ACC112 (cell line): ENCODE results near the gene CLEC1A.

Source experiments
- H2AFZ ChIP-seq: fragments of 200-600 bp; sonication (generic); one replicate; pipeline ENCODE4 v1.6.0; 2017; ENCODE audit warnings: antibody characterized with exemption, low read length; ENCODE audit not compliant: unreplicated experiment
- H3K27ac ChIP-seq: fragments of 200-600 bp; sonication (generic); 2 replicates; pipeline ENCODE4 v1.5.1; 2014; ENCODE audit warnings: low read depth, mild to moderate bottlenecking, antibody characterized with exemption, low read length, moderate library complexity
- H3K27me3 ChIP-seq: fragments of 200-600 bp; sonication (generic); 2 replicates; pipeline ENCODE4 v1.6.1; 2014; ENCODE audit warnings: mild to moderate bottlenecking, antibody characterized with exemption, low read length, moderate library complexity, mixed read lengths; ENCODE audit not compliant: insufficient read depth
- H3K36me3 ChIP-seq: fragments of 200-600 bp; sonication (generic); 2 replicates; pipeline ENCODE4 v1.6.1; 2016; ENCODE audit warnings: mild to moderate bottlenecking, antibody characterized with exemption, low read length, moderate library complexity, mixed read lengths; ENCODE audit not compliant: insufficient read depth
- H3K4me1 ChIP-seq: fragments of 200-600 bp; sonication (generic); one replicate; pipeline ENCODE4 v1.6.1; 2016; ENCODE audit warnings: low read length, mixed read lengths; ENCODE audit not compliant: insufficient read depth, unreplicated experiment, control insufficient read depth
- H3K4me3 ChIP-seq: fragments of 200-600 bp; sonication (generic); 2 replicates; pipeline ENCODE4 v1.5.1; 2014; ENCODE audit warnings: mild to moderate bottlenecking, low read depth, low read length
- H3K79me2 ChIP-seq: fragments of 200-600 bp; sonication (generic); one replicate; pipeline ENCODE4 v1.6.0; 2016; ENCODE audit warnings: low read length; ENCODE audit not compliant: control insufficient read depth, unreplicated experiment, insufficient read depth

The CLEC1A gene

GRCh38 chr12:10126413-10126812, 27.6 kb upstream of the CLEC1A start:
- Histone ChIP-seq H2AFZ (no peak overlapping the region), H3K27me3 (peaks cover 12% of the 10 kb centered on the region), H3K36me3 (no peaks in the 10 kb centered on the region), H3K4me3 (no peak overlapping the region), H3K4me1 (no peaks in the 10 kb centered on the region), H3K27ac (no peak overlapping the region), H3K79me2 (no peaks in the 10 kb centered on the region)

GRCh38 chr12:10122689-10123088, 23.9 kb upstream of the CLEC1A start:
- Histone ChIP-seq H3K4me3 (no peak overlapping the region), H3K4me1 (no peaks in the 10 kb centered on the region), H3K79me2 (no peaks in the 10 kb centered on the region), H3K27ac (no peak overlapping the region), H2AFZ (no peak overlapping the region), H3K27me3 (peaks cover 4% of the 10 kb centered on the region; the same call in 1 of the 2 replicates), H3K36me3 (no peaks in the 10 kb centered on the region)

- no peaks in the 10 kb centered on the region for H3K36me3 ChIP-seq
- H3K4me3 ChIP-seq: no peak overlapping the region
- 0 out of 2 replicates have a peak, but pooled peaks cover under 1% of the 10 kb centered on the region for H3K27me3 ChIP-seq
- no peak overlapping the region for H3K27ac ChIP-seq
- H3K4me1 ChIP-seq: no peaks in the 10 kb centered on the region
- no peak overlapping the region for H2AFZ ChIP-seq
- no peaks in the 10 kb centered on the region for H3K79me2 ChIP-seq
Observed at GRCh38 chr12:10121278-10121677, 22.5 kb upstream of the CLEC1A start.

GRCh38 chr12:10119066-10119465, 20.3 kb upstream of the CLEC1A start:
- Histone ChIP-seq H3K27ac (no peak overlapping the region), H3K4me3 (no peak overlapping the region), H3K4me1 (no peaks in the 10 kb centered on the region), H3K27me3 (no peaks in the 10 kb centered on the region), H3K36me3 (no peaks in the 10 kb centered on the region), H3K79me2 (no peaks in the 10 kb centered on the region), H2AFZ (no peak overlapping the region)

GRCh38 chr12:10115890-10116289, 17.1 kb upstream of the CLEC1A start:
- no peaks in the 10 kb centered on the region for H3K36me3 ChIP-seq
- H3K4me3 ChIP-seq: no peak overlapping the region

GRCh38 chr12:10115311-10115710, 16.5 kb upstream of the CLEC1A start:
- H3K36me3 ChIP-seq: no peaks in the 10 kb centered on the region
- peaks cover 4% of the 10 kb centered on the region for H3K4me1 ChIP-seq
- H2AFZ ChIP-seq: no peak overlapping the region

More at GRCh38 chr12:10115890-10116289, 17.1 kb upstream of the CLEC1A start:
- Histone ChIP-seq H2AFZ (no peak overlapping the region), H3K4me1 (peaks cover 4% of the 10 kb centered on the region), H3K79me2 (no peaks in the 10 kb centered on the region), H3K27ac (no peak overlapping the region), H3K27me3 (no peaks in the 10 kb centered on the region)

GRCh38 chr12:10113920-10114319, 15.1 kb upstream of the CLEC1A start:
- no peak overlapping the region for H2AFZ ChIP-seq
- H3K79me2 ChIP-seq: no peaks in the 10 kb centered on the region
- H3K27me3 ChIP-seq: no peaks in the 10 kb centered on the region
- no peaks in the 10 kb centered on the region for H3K36me3 ChIP-seq
- H3K4me1 ChIP-seq: peaks cover 4% of the 10 kb centered on the region
- H3K27ac ChIP-seq: no peak overlapping the region
- no peak overlapping the region for H3K4me3 ChIP-seq

More at GRCh38 chr12:10115311-10115710, 16.5 kb upstream of the CLEC1A start:
- H3K27ac ChIP-seq: no peak overlapping the region
- H3K27me3 ChIP-seq: no peaks in the 10 kb centered on the region
- no peaks in the 10 kb centered on the region for H3K79me2 ChIP-seq
- no peak overlapping the region for H3K4me3 ChIP-seq

- no peak overlapping the region for H3K4me3 ChIP-seq
- no peak overlapping the region for H3K27ac ChIP-seq
- H2AFZ ChIP-seq: no peak overlapping the region
- no peaks in the 10 kb centered on the region for H3K79me2 ChIP-seq
- peaks cover 4% of the 10 kb centered on the region for H3K4me1 ChIP-seq
- no peaks in the 10 kb centered on the region for H3K36me3 ChIP-seq
- no peaks in the 10 kb centered on the region for H3K27me3 ChIP-seq
Observed at GRCh38 chr12:10113075-10113474, 14.3 kb upstream of the CLEC1A start.

GRCh38 chr12:10111451-10111850, 12.7 kb upstream of the CLEC1A start:
- Histone ChIP-seq H3K4me3 (no peak overlapping the region), H3K27me3 (no peaks in the 10 kb centered on the region), H3K4me1 (peaks cover 4% of the 10 kb centered on the region), H3K27ac (no peak overlapping the region), H3K79me2 (no peaks in the 10 kb centered on the region), H2AFZ (no peak overlapping the region), H3K36me3 (no peaks in the 10 kb centered on the region)

- no peaks in the 10 kb centered on the region for H3K79me2 ChIP-seq
- no peaks in the 10 kb centered on the region for H3K36me3 ChIP-seq
- H3K27ac ChIP-seq: no peak overlapping the region
- H2AFZ ChIP-seq: no peak overlapping the region
- H3K27me3 ChIP-seq: no peaks in the 10 kb centered on the region
- H3K4me1 ChIP-seq: peaks cover 4% of the 10 kb centered on the region
- H3K4me3 ChIP-seq: no peak overlapping the region
Observed at GRCh38 chr12:10110256-10110844, 11.6 kb upstream of the CLEC1A start.

- Histone ChIP-seq H2AFZ (no peak overlapping the region), H3K27ac (no peak overlapping the region), H3K4me1 (no peaks in the 10 kb centered on the region), H3K79me2 (no peaks in the 10 kb centered on the region), H3K4me3 (no peak overlapping the region), H3K27me3 (no peaks in the 10 kb centered on the region), H3K36me3 (no peaks in the 10 kb centered on the region)
Observed at GRCh38 chr12:10102322-10102721, 3.5 kb upstream of the CLEC1A start.
